K562 (cell line): ENCODE measurements around the gene TARS3. TPM values are rescaled to one million over a fixed set of nuclear protein-coding genes. Genes with fewer than 3 reads are reported as not detected.

Experiments used
- ATAC-seq: fragments of 200-7000 bp; cut with Tn5 transposase; 3 replicates; pipeline ENCODE4 v1.9.1; 2020; ENCODE audit warnings: moderate library complexity
- BruUV-seq: library from RNA; stranded (reverse); fragments of 400-500 nt; replicated peaks from 2 replicates; lab custom pipeline; 2021; lab: Mats Ljungman, UMichigan
- CTCF ChIA-PET: fragments of 300-600 bp; formaldehyde crosslinking; extraction: SDS; loops from one replicate; lab custom pipeline; 2021; ENCODE audit warnings: low intra/inter-chr PET ratio; lab: Yijun Ruan, JAX
- POLR2A ChIA-PET: fragments of 300-600, 350-650 bp; sonication (Branson Sonifier 250); formaldehyde crosslinking; extraction: SDS; loops from one replicate; lab custom pipeline; 2021; ENCODE audit warnings: antibody characterized with exemption, inconsistent platforms; lab: Yijun Ruan, JAX
- DNase-seq, 4 experiments: peaks; one replicate each; pipeline versions ENCODE4 v3.0.0 to v3.0.0-alpha.2; 2011 to 2018; ENCODE audit warnings: low spot score in 3 of 4, mixed read lengths in 3 of 4; ENCODE audit errors: extremely low read depth in 1 of 4
- FAIRE-seq: peaks from 2 replicates; lab custom pipeline; 2011; peaks lifted over from hg19 to GRCh38; lab: Jason Lieb, UNC
- H2AFZ ChIP-seq: 2 replicates; pipeline ENCODE4 v1.6.0; 2011; ENCODE audit warnings: low read depth, low read length, control low read depth, inconsistent platforms
- H3K27ac ChIP-seq: fragments of 200-600 bp; 3 replicates; pipeline ENCODE4 v1.8.0; 2011; ENCODE audit warnings: low read depth, mild to moderate bottlenecking, control low read depth, inconsistent platforms, low read length, moderate library complexity, mixed read lengths; ENCODE audit errors: extremely low read depth
- H3K27me3 ChIP-seq, 2 experiments: fragments of 300-600 bp in 1 of 2; 2 replicates in 1 of 2; 3 replicates in 1 of 2; pipeline versions ENCODE4 v1.6.0 to v1.8.0; 2011; ENCODE audit warnings: inconsistent platforms in 2 of 2, low read length in 2 of 2, mild to moderate bottlenecking in 1 of 2, mixed read lengths in 1 of 2, moderate library complexity in 1 of 2; ENCODE audit not compliant: control insufficient read depth in 2 of 2, insufficient read depth in 2 of 2
- H3K36me3 ChIP-seq: fragments of 300-600 bp; 3 replicates; pipeline ENCODE4 v1.8.0; 2011; ENCODE audit warnings: mild to moderate bottlenecking, low read length, inconsistent platforms; ENCODE audit not compliant: control insufficient read depth, insufficient read depth
- H3K4me1 ChIP-seq, 2 experiments: fragments of 200-600 bp in 1 of 2; replicated peaks in 1 of 2; 2 replicates in 1 of 2; 3 replicates in 1 of 2; pipeline versions ENCODE4 v1.5.1 to v1.8.0; 2011; ENCODE audit warnings: inconsistent platforms in 2 of 2, low read length in 2 of 2, mild to moderate bottlenecking in 1 of 2, mixed read lengths in 1 of 2, moderate library complexity in 1 of 2; ENCODE audit not compliant: control insufficient read depth in 2 of 2, insufficient read depth in 2 of 2
- H3K4me2 ChIP-seq: 2 replicates; pipeline ENCODE4 v1.6.1; 2011; ENCODE audit warnings: low read length, control low read depth, inconsistent platforms, mixed read lengths; ENCODE audit not compliant: insufficient read depth
- H3K4me3 ChIP-seq: fragments of 200-600 bp; sonication (generic), shearing (Covaris generic); 2 replicates; pipeline ENCODE4 v1.5.1; 2016; ENCODE audit warnings: control low read depth, inconsistent platforms
- H3K79me2 ChIP-seq: fragments of 200-600 bp; 3 replicates; pipeline ENCODE4 v1.8.0; 2011; ENCODE audit warnings: low read length, inconsistent platforms; ENCODE audit not compliant: control insufficient read depth, insufficient read depth
- H3K9ac ChIP-seq, 2 experiments: 2 replicates each; pipeline versions ENCODE4 v1.6.0 to v1.6.1; 2011; ENCODE audit warnings: low read depth in 2 of 2, low read length in 2 of 2, control low read depth in 1 of 2, inconsistent platforms in 1 of 2, mild to moderate bottlenecking in 1 of 2, mixed read lengths in 1 of 2; ENCODE audit not compliant: insufficient read depth in 1 of 2
- H3K9me1 ChIP-seq: one replicate; pipeline ENCODE4 v1.6.0; 2011; ENCODE audit warnings: inconsistent platforms, mild to moderate bottlenecking, low read length, moderate library complexity; ENCODE audit not compliant: control insufficient read depth, insufficient read depth
- H3K9me3 ChIP-seq: replicated peaks from 2 replicates; pipeline ENCODE4 v1.5.1; 2011; ENCODE audit warnings: low read depth, low read length, inconsistent platforms; ENCODE audit not compliant: control insufficient read depth, insufficient read depth
- H4K20me1 ChIP-seq: replicated peaks from 2 replicates; pipeline ENCODE4 v1.6.1; 2011; ENCODE audit warnings: low read length, inconsistent platforms, mixed read lengths; ENCODE audit not compliant: control insufficient read depth, insufficient read depth
- ADNP ChIP-seq: fragments of 200-800 bp; sonication (Bioruptor generic); IDR thresholded peaks from 2 replicates; pipeline ENCODE4 v1.6.1; 2016; ENCODE audit warnings: missing genetic modification characterization, missing compliant biosample characterization
- CBFA2T3 ChIP-seq: fragments of 450-650 bp; IDR thresholded peaks from 2 replicates; pipeline ENCODE4 v1.6.1; 2017
- CEBPG ChIP-seq, 3 experiments: fragments of 200-800 bp in 1 of 3; sonication (Bioruptor generic) in 1 of 3; sonication (generic) in 1 of 3; formaldehyde crosslinking in 1 of 3; IDR thresholded peaks in 2 of 3; conservative IDR thresholded peaks in 1 of 3; 2 replicates each; pipeline versions ENCODE4 v1.6.1 to v1.8.0; 2016 to 2022; ENCODE audit warnings: missing compliant biosample characterization in 2 of 3, missing genetic modification characterization in 2 of 3, mild to moderate bottlenecking in 1 of 3, missing genetic modification reagents in 1 of 3
- CHD2 ChIP-seq: IDR thresholded peaks from 2 replicates; pipeline ENCODE4 v1.6.1; 2011; ENCODE audit warnings: low read depth, low read length
- E2F3 ChIP-seq: fragments of 250-450 bp; sonication (Bioruptor Pico); IDR thresholded peaks from 2 replicates; pipeline ENCODE4 v1.4.0; 2020; ENCODE audit warnings: mild to moderate bottlenecking
- FOS ChIP-seq: IDR thresholded peaks from 3 replicates; pipeline ENCODE4 v1.6.1; 2011; ENCODE audit not compliant: insufficient read length; ENCODE audit errors: extremely low read depth
- HOXB6 ChIP-seq: fragments of 250-450 bp; sonication (Bioruptor Pico); IDR thresholded peaks from 2 replicates; pipeline ENCODE4 v1.5.1; 2022; ENCODE audit warnings: mild to moderate bottlenecking, borderline replicate concordance
- NFIX ChIP-seq: fragments of 250-450 bp; sonication (Bioruptor Pico); IDR thresholded peaks from 2 replicates; pipeline ENCODE4 v1.4.0; 2020; ENCODE audit warnings: low read depth, mild to moderate bottlenecking, moderate library complexity
- NFXL1 ChIP-seq: fragments of 450-650 bp; formaldehyde crosslinking; IDR thresholded peaks from 2 replicates; pipeline ENCODE4 v1.4.0; 2021; ENCODE audit warnings: mild to moderate bottlenecking
- PML ChIP-seq: IDR thresholded peaks from 2 replicates; pipeline ENCODE4 v1.6.1; 2012; ENCODE audit warnings: low read length, inconsistent platforms
- SMARCB1 ChIP-seq: IDR thresholded peaks from 2 replicates; pipeline ENCODE4 v1.6.1; 2011; ENCODE audit warnings: improper control_type of control experiment, low read depth; ENCODE audit not compliant: insufficient read length
- TEAD1 ChIP-seq, 2 experiments: fragments of 450-650 bp in 1 of 2; sonication (generic) in 1 of 2; formaldehyde crosslinking; IDR thresholded peaks; 2 replicates each; pipeline versions ENCODE4 v1.4.0 to v1.8.0; 2020 to 2022; ENCODE audit warnings: mild to moderate bottlenecking in 2 of 2, missing genetic modification reagents in 1 of 2
- YBX1 ChIP-seq: fragments of 450-650 bp; IDR thresholded peaks from 2 replicates; pipeline ENCODE4 v1.7.1; 2016; ENCODE audit warnings: mild to moderate bottlenecking
- ZNF282 ChIP-seq: sonication (generic); formaldehyde crosslinking; IDR thresholded peaks from 2 replicates; pipeline ENCODE4 v1.8.1; 2023; ENCODE audit warnings: missing genetic modification reagents
- ZNF507 ChIP-seq: conservative IDR thresholded peaks from 2 replicates; pipeline ENCODE4 v1.6.1; 2017; ENCODE audit warnings: missing genetic modification characterization, missing compliant biosample characterization
- WGBS: fragments of 100-300 bp; shearing (Covaris generic); methylation state at CpG from one replicate; pipeline ENCODE4 v1.1.6; 2016; ENCODE audit warnings: low coverage, mixed read lengths; ENCODE audit not compliant: insufficient coverage; ENCODE audit errors: missing lambda C conversion rate; 5-methylcytosine and 5-hydroxymethylcytosine counted together
- in situ Hi-C: fragments of 300-500 bp; cut with MboI; formaldehyde crosslinking; loops from 4 replicates; pipeline ENCODE4 v1.15.0; 2018; ENCODE audit warnings: inconsistent platforms, mixed read lengths
- intact Hi-C: fragments of 100-400 bp; cut with micrococcal nuclease; formaldehyde crosslinking; loops from 2 replicates; pipeline ENCODE4 v1.14.2; 2022
- polyA plus RNA-seq, 8 experiments: library from polyadenylated mRNA; depleted of rRNA in 4 of 8; stranded (reverse) in 5 of 8; unstranded in 3 of 8; fragments of >200 nt; fragmentation: Nextera tagmentation in 2 of 8; fragmentation: Illumina TruSeq in 1 of 8; extraction: Ambion mirVana in 2 of 8; extraction: Trizol in 1 of 8; gene quantifications; 2 replicates each; pipeline versions ENCODE4 v1.2.1 to v1.2.3, GENCODE V29; 2011 to 2014; ENCODE audit warnings: inconsistent platforms in 1 of 8, missing spikeins in 1 of 8
- total RNA-seq, 7 experiments: library from RNA; depleted of rRNA in 6 of 7; stranded (reverse); fragments of >200 nt in 6 of 7; fragmentation: Illumina TruSeq in 2 of 7; extraction: Trizol in 2 of 7; gene quantifications; 2 replicates each; pipeline versions ENCODE4 v1.2.1 to v1.2.3, GENCODE V29; 2011 to 2021; ENCODE audit warnings: low replicate concordance in 1 of 7
- TF ChIP-seq, protein P1 (sequence below): fragments of 450-650 bp; formaldehyde crosslinking; IDR thresholded peaks from 2 replicates; pipeline ENCODE4 v1.4.0; 2020; ENCODE audit warnings: mild to moderate bottlenecking, moderate library complexity
- TF ChIP-seq, protein P2 (sequence below): fragments of 450-650 bp; formaldehyde crosslinking; IDR thresholded peaks from 2 replicates; pipeline ENCODE4 v1.4.0; 2020; ENCODE audit warnings: mild to moderate bottlenecking
- TF ChIP-seq, protein P3 (sequence below): sonication (generic); formaldehyde crosslinking; IDR thresholded peaks from 2 replicates; pipeline ENCODE4 v1.8.0; 2022; ENCODE audit warnings: missing genetic modification reagents, mild to moderate bottlenecking, moderate library complexity, borderline replicate concordance

Gene TARS3
- total and polyA plus RNA-seq, 9 of the 15 experiments (the other 6 are each of a cell fraction or from before 2014, with no cell fraction given) = 2.1 to 14.7 (median 9.8) TPM

DNA sequence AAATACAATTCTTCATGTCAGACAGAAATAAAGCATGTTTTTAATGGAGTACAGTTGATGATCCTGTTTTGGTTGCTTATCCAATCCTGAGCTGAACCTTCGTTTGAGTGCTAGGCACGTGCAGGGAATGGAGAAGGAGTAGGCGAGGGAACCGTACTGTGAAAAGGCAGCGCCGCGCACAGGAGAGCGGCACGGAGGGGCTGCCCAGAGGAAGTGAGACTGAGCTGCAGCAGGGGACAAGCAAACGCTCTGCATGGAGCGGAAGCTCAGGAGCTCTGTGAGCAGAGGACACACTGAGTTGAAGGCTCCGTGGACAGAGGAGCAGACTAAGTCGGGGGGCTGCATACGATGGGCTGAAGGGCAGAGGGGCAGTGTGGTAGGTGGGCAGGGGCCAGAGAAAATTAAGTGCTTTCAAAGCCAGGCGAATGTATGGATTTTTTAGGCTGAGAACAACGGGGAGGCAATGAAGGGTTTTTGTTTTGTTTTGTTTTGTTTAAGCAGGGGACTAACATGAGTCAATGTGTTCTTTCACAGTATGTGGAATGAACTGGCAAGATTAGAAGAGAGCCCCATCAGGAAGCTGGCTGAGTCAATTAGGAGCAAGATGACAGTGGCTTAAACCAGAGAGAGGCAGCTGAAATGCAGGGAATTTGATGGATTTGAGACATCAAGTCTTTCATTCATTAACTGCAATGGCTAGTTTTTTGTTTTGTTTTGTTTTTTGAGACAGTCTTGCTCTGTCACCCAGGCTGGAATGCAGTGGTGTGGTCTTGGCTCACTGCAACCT lies 48.3 kb downstream of the TARS3 start:
- Histone ChIP-seq H3K27ac (no peak overlapping the region), H3K79me2 (no peaks in the 10 kb centered on the region), H3K27me3 (no peaks in the 10 kb centered on the region), H4K20me1 (no peaks in the 10 kb centered on the region), H3K4me1 (no peaks in the 10 kb centered on the region), H3K9ac (no peak overlapping the region; a peak in 1 of 4 replicates), H3K4me2 (no peak overlapping the region), H3K4me3 (no peak overlapping the region), H2AFZ (no peak overlapping the region), H3K9me1 (no peaks in the 10 kb centered on the region), H3K36me3 (peaks cover 40% of the 10 kb centered on the region; the same call in 1 of the 3 replicates), H3K9me3 (no peaks in the 10 kb centered on the region)
- in situ Hi-C loops = no loop called here
- ATAC-seq (no peak), FAIRE-seq (no peak), DNase-seq (no peak)
- WGBS = 82% methylated on average over 16 of the region's 16 CpGs
- no TSS peak for BruUV-seq
- TF ChIP-seq CEBPG (CRISPR knock-in tag; IDR thresholded peaks at IDR 0.05) = no peak
- no peak for TF ChIP-seq CEBPG (tag; conservative IDR thresholded peaks at IDR 0.05 in 1 of 2, IDR thresholded peaks at IDR 0.05 in 1 of 2)
- TF ChIP-seq, protein P1, sequence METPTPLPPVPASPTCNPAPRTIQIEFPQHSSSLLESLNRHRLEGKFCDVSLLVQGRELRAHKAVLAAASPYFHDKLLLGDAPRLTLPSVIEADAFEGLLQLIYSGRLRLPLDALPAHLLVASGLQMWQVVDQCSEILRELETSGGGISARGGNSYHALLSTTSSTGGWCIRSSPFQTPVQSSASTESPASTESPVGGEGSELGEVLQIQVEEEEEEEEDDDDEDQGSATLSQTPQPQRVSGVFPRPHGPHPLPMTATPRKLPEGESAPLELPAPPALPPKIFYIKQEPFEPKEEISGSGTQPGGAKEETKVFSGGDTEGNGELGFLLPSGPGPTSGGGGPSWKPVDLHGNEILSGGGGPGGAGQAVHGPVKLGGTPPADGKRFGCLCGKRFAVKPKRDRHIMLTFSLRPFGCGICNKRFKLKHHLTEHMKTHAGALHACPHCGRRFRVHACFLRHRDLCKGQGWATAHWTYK (CRISPR knock-in tag) = no peak
- no peak for TF ChIP-seq ZNF282 (CRISPR knock-in tag)
- no peak for TF ChIP-seq CHD2
- TF ChIP-seq, protein P2, sequence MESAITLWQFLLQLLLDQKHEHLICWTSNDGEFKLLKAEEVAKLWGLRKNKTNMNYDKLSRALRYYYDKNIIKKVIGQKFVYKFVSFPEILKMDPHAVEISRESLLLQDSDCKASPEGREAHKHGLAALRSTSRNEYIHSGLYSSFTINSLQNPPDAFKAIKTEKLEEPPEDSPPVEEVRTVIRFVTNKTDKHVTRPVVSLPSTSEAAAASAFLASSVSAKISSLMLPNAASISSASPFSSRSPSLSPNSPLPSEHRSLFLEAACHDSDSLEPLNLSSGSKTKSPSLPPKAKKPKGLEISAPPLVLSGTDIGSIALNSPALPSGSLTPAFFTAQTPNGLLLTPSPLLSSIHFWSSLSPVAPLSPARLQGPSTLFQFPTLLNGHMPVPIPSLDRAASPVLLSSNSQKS (CRISPR knock-in tag) = no peak
- no peak for TF ChIP-seq PML
- no peak for TF ChIP-seq FOS
- TF ChIP-seq E2F3 (CRISPR knock-in tag) = no peak
- TF ChIP-seq ADNP (tag) = no peak
- TF ChIP-seq, protein P3, sequence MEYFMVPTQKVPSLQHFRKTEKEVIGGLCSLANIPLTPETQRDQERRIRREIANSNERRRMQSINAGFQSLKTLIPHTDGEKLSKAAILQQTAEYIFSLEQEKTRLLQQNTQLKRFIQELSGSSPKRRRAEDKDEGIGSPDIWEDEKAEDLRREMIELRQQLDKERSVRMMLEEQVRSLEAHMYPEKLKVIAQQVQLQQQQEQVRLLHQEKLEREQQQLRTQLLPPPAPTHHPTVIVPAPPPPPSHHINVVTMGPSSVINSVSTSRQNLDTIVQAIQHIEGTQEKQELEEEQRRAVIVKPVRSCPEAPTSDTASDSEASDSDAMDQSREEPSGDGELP (CRISPR knock-in tag) = no peak
- TF ChIP-seq HOXB6 (CRISPR knock-in tag) = no peak
- TF ChIP-seq CBFA2T3 = no peak
- no peak for TF ChIP-seq YBX1
- no peak for TF ChIP-seq TEAD1 (CRISPR knock-in tag; IDR thresholded peaks at IDR 0.05)
- no peak for TF ChIP-seq NFXL1 (CRISPR knock-in tag)
- TF ChIP-seq ZNF507 = no peak
- no peak for TF ChIP-seq NFIX (CRISPR knock-in tag)
- no peak for TF ChIP-seq SMARCB1
- ChIA-PET POLR2A (interaction anchor here (0.6 kb wide), 1 partner anchor 388 kb away, joined by 4 read pairs; no protein-coding TSS in a partner anchor), CTCF (no interaction called here)
- intact Hi-C loops = no loop called here
